Measurements from ENCODE around the gene TTYH1.

Gene TTYH1

DNA sequence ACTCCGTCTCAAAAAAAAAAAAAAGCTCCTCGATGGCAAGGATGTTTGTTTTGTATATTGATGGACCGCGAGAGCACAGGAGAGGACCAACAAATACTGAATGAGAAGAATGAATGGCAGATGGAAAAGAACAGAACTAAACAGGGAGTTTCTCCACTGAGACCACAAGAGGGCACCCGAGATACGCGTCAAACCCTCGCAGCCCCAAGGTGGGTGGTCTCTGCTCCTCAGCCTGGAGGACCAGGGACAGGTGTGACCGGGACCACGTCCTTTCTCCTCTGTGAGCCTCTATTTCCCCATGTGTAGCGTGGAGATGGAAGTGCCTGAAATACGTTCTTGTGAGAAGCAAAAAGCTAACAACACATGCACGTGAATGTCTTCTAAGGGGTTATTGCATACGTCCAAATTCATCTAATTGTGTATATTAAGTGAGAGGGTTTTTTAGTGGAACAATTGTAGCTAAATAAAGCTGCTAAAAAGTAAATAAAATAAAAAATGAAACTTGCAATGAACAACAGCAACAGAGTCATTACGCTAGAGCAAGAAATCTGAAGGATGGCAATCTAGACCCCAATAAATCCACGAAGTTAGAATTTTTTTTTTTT, 66.2 kb downstream of the TTYH1 start:
- Mint-ChIP-seq H3K4me3 (peak overlapping the region; percentile 29 to 57), H3K27ac (no peak overlapping the region), H3K4me1 (ENCODE audit: low read depth in 2 of 2) (peaks cover 16 to 39% of the 10 kb centered on the region in 2 donors), H3K27me3 (peaks cover 11 to 49% of the 10 kb centered on the region in 2 donors), H3K36me3 (ENCODE audit: insufficient read depth) (peaks cover 6% of the 10 kb centered on the region), H3K9me3 (no peaks in the 10 kb centered on the region)
- DNase-seq = peak in 2 of 3 experiments; percentile 42 to 43
- peak; percentile 56 for ATAC-seq (replicated peaks)

DNA sequence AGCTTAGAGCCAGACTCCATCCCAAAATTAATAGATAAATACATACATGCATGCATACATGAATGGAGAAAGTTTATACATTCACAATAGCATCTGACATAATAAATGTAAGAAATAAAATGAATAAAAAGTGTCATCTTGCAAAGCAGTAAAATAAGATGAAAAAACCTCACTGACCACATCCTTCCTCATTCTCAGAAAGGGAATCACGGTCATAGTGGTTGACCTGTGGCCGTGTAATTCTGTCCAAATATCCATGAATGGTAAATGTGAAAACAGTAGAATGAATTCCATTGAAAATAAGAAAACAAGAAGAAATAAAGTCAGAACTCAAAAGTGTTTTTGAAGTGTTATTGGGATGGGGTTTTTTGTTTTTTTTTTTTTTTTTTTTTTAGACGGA, 67.6 kb downstream of the TTYH1 start:
- Mint-ChIP-seq H3K27me3 (peaks cover 11 to 38% of the 10 kb centered on the region in 2 donors), H3K9me3 (no peaks in the 10 kb centered on the region), H3K4me3 (peak overlapping the region in 1 of 2 donors; percentile 46), H3K27ac (no peak overlapping the region), H3K4me1 (ENCODE audit: low read depth in 2 of 2) (peaks cover 16 to 39% of the 10 kb centered on the region in 2 donors), H3K36me3 (ENCODE audit: insufficient read depth) (peaks cover 6% of the 10 kb centered on the region)
- no peak for ATAC-seq (replicated peaks)
- no peak for DNase-seq

DNA sequence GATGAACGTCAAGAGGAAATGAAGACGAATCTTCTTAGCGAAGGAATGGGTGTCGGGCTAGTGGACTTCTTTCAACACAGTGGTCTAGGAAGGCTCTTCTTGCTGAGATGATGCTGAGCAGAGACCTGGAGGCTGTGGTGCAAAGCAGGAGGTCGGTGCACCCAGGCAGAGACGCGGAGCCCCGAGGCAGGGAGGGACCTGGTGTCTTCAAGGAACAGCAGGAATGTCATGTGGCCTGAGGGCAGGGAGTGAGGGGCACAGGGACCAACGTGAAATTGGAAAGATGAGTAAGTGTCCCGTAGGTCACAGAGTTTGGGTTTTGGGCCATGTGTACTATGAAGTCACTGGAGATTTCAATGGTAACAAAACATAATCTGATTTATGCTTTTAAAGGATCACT, 69.2 kb downstream of the TTYH1 start:
- DNase-seq (no peak), ATAC-seq (replicated peaks) (no peak)
- Mint-ChIP-seq H3K9me3 (no peaks in the 10 kb centered on the region), H3K36me3 (ENCODE audit: insufficient read depth) (peaks cover 6% of the 10 kb centered on the region), H3K27me3 (peaks cover 7 to 25% of the 10 kb centered on the region in 2 donors), H3K4me3 (peak overlapping the region in 1 of 2 donors; percentile 11), H3K27ac (no peak overlapping the region), H3K4me1 (ENCODE audit: low read depth in 2 of 2) (peaks cover 16 to 35% of the 10 kb centered on the region in 2 donors)

- no peak for DNase-seq
- Mint-ChIP-seq H3K27me3 (peaks cover 7 to 20% of the 10 kb centered on the region in 2 donors), H3K4me3 (peak overlapping the region; percentile 53 to 66), H3K9me3 (no peaks in the 10 kb centered on the region), H3K36me3 (ENCODE audit: insufficient read depth) (peaks cover 6% of the 10 kb centered on the region), H3K4me1 (ENCODE audit: low read depth in 2 of 2) (peaks cover 14 to 34% of the 10 kb centered on the region in 2 donors), H3K27ac (no peak overlapping the region)
- ATAC-seq (replicated peaks) = no peak
These were observed 70.6 kb downstream of the TTYH1 start for GRCh38 chr19:54485851-54486250.
